ENCODE results near the gene VPS4B.
A peak's percentile ranks its signal among the peaks of the same experiment; 100 is the strongest.

VPS4B gene

DNA sequence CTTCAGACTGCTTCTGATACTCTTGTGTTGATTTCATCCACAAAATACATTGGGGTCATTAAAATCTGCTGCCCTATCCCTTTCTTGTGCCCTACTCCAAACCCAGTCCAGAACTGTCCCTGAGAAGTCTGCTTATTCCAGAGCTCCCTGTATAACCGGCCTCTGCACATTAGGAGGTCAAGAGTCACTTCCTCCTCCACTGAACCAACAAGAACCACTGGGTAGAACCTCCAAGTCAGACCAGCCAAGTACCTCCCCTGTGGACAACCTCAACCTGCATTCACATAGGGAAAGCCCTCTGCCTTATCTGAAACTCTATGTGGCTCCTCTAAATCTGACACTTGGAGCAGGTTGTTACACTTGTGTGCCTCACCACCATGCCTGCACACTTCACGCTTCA, 77.4 kb downstream of the VPS4B start:
- CTCF ChIA-PET, result interaction anchor here (1.1 kb wide), 1 partner anchor 22 kb away, joined by 3 read pairs; no protein-coding TSS in a partner anchor
- peak overlapping the region; percentile 95 for H3K27ac ChIP-seq
- DNase-seq (ENCODE audit: low spot score), result no peak
- POLR2A ChIA-PET (ENCODE audit: low non-redundant PET), result no interaction called here
- no peak for TF ChIP-seq CTCF (conservative IDR thresholded peaks at IDR 0.05; ENCODE audit: low read depth)

GRCh38 chr18:63344263-63344662, 78.0 kb downstream of the VPS4B start:
- H3K27ac ChIP-seq, result peak overlapping the region; percentile 95
- ChIA-PET POLR2A (ENCODE audit: low non-redundant PET) (no interaction called here), CTCF (no interaction called here)
- no peak for TF ChIP-seq CTCF (conservative IDR thresholded peaks at IDR 0.05; ENCODE audit: low read depth)
- DNase-seq (ENCODE audit: low spot score), result no peak

DNA sequence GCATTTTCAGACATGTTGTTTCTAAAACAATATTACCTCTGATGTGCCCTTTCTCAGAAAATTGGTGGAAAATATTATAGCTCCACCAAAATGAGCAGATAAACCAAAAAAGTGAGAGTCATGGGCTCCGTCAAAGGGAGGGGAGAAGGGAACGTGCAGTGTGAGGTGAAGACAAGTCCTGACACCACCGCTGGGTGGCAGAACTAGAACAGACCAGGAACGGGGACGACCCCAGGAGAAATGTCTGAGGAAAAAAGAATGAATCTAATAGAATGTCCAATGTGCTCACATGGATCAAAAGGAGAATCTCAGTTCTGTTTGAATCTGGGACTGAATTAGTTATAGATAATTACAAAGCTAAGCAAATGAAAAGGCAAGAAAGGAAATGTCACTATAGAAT, 80.1 kb downstream of the VPS4B start:
- H3K27ac ChIP-seq, result no peak overlapping the region
- peak; percentile 62 for TF ChIP-seq CTCF (conservative IDR thresholded peaks at IDR 0.05; ENCODE audit: low read depth)
- ChIA-PET CTCF (interaction anchor here (0.6 kb wide), 1 partner anchor 97 kb away, joined by 3 read pairs; no protein-coding TSS in a partner anchor), POLR2A (ENCODE audit: low non-redundant PET) (no interaction called here)
- no peak for DNase-seq (ENCODE audit: low spot score)

DNA sequence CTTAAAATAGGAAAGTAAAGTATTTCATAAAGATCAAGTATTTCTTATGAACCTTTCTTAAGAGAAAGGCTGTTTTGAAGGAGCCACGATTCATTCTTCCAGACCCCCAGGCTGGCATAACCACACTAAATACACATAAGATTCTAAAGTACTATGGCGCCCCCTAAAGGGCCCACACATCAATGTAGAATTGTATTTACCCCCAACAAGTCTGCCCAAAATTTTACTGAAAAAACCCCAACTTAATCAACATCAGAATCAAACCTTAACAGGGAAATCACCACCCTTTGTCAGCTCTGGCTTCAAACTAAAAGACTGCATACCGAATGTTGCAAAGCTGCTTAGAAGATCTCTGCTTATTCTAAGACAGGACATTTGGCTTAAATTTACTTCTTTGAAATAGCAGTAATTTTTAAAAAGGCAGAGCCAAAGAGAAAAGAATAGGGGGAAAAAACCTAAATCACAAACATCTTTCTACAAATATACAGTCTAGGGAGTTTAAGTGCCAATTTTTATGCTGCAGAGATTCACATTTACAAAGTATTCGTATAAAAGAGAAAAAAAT, 82.3 kb downstream of the VPS4B start:
- ChIA-PET POLR2A (ENCODE audit: low non-redundant PET) (no interaction called here), CTCF (interaction anchor here (0.6 to 0.7 kb wide), 2 partner anchors 352 to 1001 kb away, joined by 3 to 4 read pairs; no protein-coding TSS in a partner anchor)
- no peak for DNase-seq (ENCODE audit: low spot score)
- peak; percentile 46 for TF ChIP-seq CTCF (conservative IDR thresholded peaks at IDR 0.05; ENCODE audit: low read depth)
- no peak overlapping the region for H3K27ac ChIP-seq
